ENCODE data around the gene ELP6. TPM values are rescaled to one million over a fixed set of nuclear protein-coding genes. Genes with fewer than 3 reads are reported as not detected.
A peak's percentile ranks its signal among the peaks of the same experiment; 100 is the strongest.

ELP6 gene
- total RNA-seq, 2 experiments from 2014 or later = 11.0 to 12.3 TPM

- CTCF ChIA-PET = interaction anchor here (0.6 to 1.2 kb wide), 2 partner anchors 138 to 281 kb away, joined by 3 read pairs; no protein-coding TSS in a partner anchor
- no peak for DNase-seq
Measured at GRCh38 chr3:47520756-47521155, 7.2 kb upstream of the ELP6 start.

GRCh38 chr3:47517937-47518336 lies 4.4 kb upstream of the ELP6 start:
- no peaks in the 10 kb centered on the region for H3K27me3 Mint-ChIP-seq
- POLR2A ChIA-PET = interaction anchor here (1.5 kb wide), 1 partner anchor 271 kb away, joined by 3 read pairs; no protein-coding TSS in a partner anchor

More at GRCh38 chr3:47520756-47521155, 7.2 kb upstream of the ELP6 start:
- no peak for TF ChIP-seq CTCF (IDR thresholded peaks at IDR 0.05)
- no peak overlapping the region for H3K27ac ChIP-seq (ENCODE audit: low read depth in 1 of 2, low read length in 2 of 2)
- H3K4me1 ChIP-seq (ENCODE audit: insufficient read depth, low read length) = peaks cover 7% of the 10 kb centered on the region
- H3K9me3 ChIP-seq (ENCODE audit: control insufficient read depth in 1 of 2, insufficient read depth in 1 of 2, low read length in 2 of 2) = no peaks in the 10 kb centered on the region
- H3K36me3 Mint-ChIP-seq (ENCODE audit: low read depth) = no peaks in the 10 kb centered on the region
- H3K27me3 Mint-ChIP-seq = no peaks in the 10 kb centered on the region
- H3K27me3 ChIP-seq (ENCODE audit: control insufficient read depth in 1 of 2, insufficient read depth in 2 of 2, low read length in 2 of 2) = no peaks in the 10 kb centered on the region
- POLR2A ChIA-PET = no interaction called here
- H3K4me1 Mint-ChIP-seq (ENCODE audit: low read depth) = no peaks in the 10 kb centered on the region
- H3K27ac Mint-ChIP-seq = no peak overlapping the region
- H3K36me3 ChIP-seq (ENCODE audit: insufficient read depth, low read length) = no peaks in the 10 kb centered on the region
- no peak for ATAC-seq (ENCODE audit: poor library complexity)
- H3K4me3 Mint-ChIP-seq = no peak overlapping the region
- intact Hi-C loops (cut with DNase I, micrococcal nuclease) = loop anchor here in 1 of 2 experiments (5.0 kb wide), 1 partner anchor 282 kb away; the partner anchor contains the start of gene DHX30
- H3K4me3 ChIP-seq (ENCODE audit: low read length) = no peak overlapping the region
- H3K9me3 Mint-ChIP-seq = no peaks in the 10 kb centered on the region

GRCh38 chr3:47515864-47516319 lies 2.4 kb upstream of the ELP6 start:
- intact Hi-C loops (cut with DNase I, micrococcal nuclease) = loop anchor here (1.0 to 10.0 kb wide), 4 partner anchors 95 to 1169 kb away; partner anchors contain the start of genes NCKIPSD (in 1 of the 2) and SETD2 (in 1 of the 2)
- Mint-ChIP-seq H3K4me3 (peak overlapping the region; percentile 36), H3K4me1 (ENCODE audit: low read depth) (peaks cover 28% of the 10 kb centered on the region), H3K9me3 (no peaks in the 10 kb centered on the region), H3K27ac (peak overlapping the region; percentile 40), H3K27me3 (no peaks in the 10 kb centered on the region), H3K36me3 (ENCODE audit: low read depth) (peaks cover 11% of the 10 kb centered on the region)
- ChIA-PET POLR2A (no interaction called here), CTCF (interaction anchor here (0.7 to 1.1 kb wide), 2 partner anchors 40 to 1879 kb away, joined by 3 to 5 read pairs; partner anchors contain the start of gene SCAP)
- no peak for DNase-seq
- no peak for TF ChIP-seq CTCF (IDR thresholded peaks at IDR 0.05)
- Histone ChIP-seq H3K36me3 (ENCODE audit: insufficient read depth, low read length) (no peaks in the 10 kb centered on the region), H3K4me3 (ENCODE audit: low read length) (no peak overlapping the region), H3K4me1 (ENCODE audit: insufficient read depth, low read length) (peaks cover 22% of the 10 kb centered on the region), H3K27ac (ENCODE audit: low read depth in 1 of 2, low read length in 2 of 2) (no peak overlapping the region), H3K27me3 (ENCODE audit: control insufficient read depth in 1 of 2, insufficient read depth in 2 of 2, low read length in 2 of 2) (no peaks in the 10 kb centered on the region), H3K9me3 (ENCODE audit: control insufficient read depth in 1 of 2, insufficient read depth in 1 of 2, low read length in 2 of 2) (no peaks in the 10 kb centered on the region)
- ATAC-seq (ENCODE audit: poor library complexity) = no peak

More at GRCh38 chr3:47517937-47518336, 4.4 kb upstream of the ELP6 start:
- CTCF ChIA-PET = interaction anchor here (0.6 kb wide), 1 partner anchor 123 kb away, joined by 3 read pairs; no protein-coding TSS in a partner anchor
- no peaks in the 10 kb centered on the region for H3K27me3 ChIP-seq (ENCODE audit: control insufficient read depth in 1 of 2, insufficient read depth in 2 of 2, low read length in 2 of 2)
- TF ChIP-seq CTCF (IDR thresholded peaks at IDR 0.05) = no peak
- no peak overlapping the region for H3K4me3 ChIP-seq (ENCODE audit: low read length)
- H3K4me1 ChIP-seq (ENCODE audit: insufficient read depth, low read length) = peaks cover 13% of the 10 kb centered on the region
- ATAC-seq (ENCODE audit: poor library complexity) (no peak), DNase-seq (no peak)
- H3K27ac ChIP-seq (ENCODE audit: low read depth in 1 of 2, low read length in 2 of 2) = no peak overlapping the region
- H3K9me3 ChIP-seq (ENCODE audit: control insufficient read depth in 1 of 2, insufficient read depth in 1 of 2, low read length in 2 of 2) = no peaks in the 10 kb centered on the region
- no peak overlapping the region for H3K27ac Mint-ChIP-seq
- H3K9me3 Mint-ChIP-seq = no peaks in the 10 kb centered on the region
- no peaks in the 10 kb centered on the region for H3K36me3 ChIP-seq (ENCODE audit: insufficient read depth, low read length)
- intact Hi-C loops (cut with DNase I, micrococcal nuclease) = loop anchor here (10.0 kb wide), 3 partner anchors 353 to 1167 kb away; partner anchors contain the start of genes NCKIPSD (in 1 of the 2) and SETD2 (in 1 of the 2)
- H3K4me3 Mint-ChIP-seq = no peak overlapping the region
- H3K36me3 Mint-ChIP-seq (ENCODE audit: low read depth) = peaks cover 6% of the 10 kb centered on the region
- H3K4me1 Mint-ChIP-seq (ENCODE audit: low read depth) = peaks cover 12% of the 10 kb centered on the region

All from CD4-positive, alpha-beta T cell (primary cell).